SU-DHL-6 (cell line): ENCODE results near the gene TXNRD3.

Experiments used
- EZH2phosphoT487 ChIP-seq: fragments of 200-600 bp; sonication (generic), shearing (Covaris generic); conservative IDR thresholded peaks from 2 replicates; pipeline ENCODE4 v1.6.1; 2018; ENCODE audit warnings: mild to moderate bottlenecking, antibody characterized with exemption, low read length, moderate library complexity, mixed read lengths
- TF ChIP-seq, protein P1 (sequence below): fragments of 200-600 bp; sonication (generic); IDR thresholded peaks from one replicate; pipeline ENCODE4 v1.5.1; 2017; ENCODE audit warnings: antibody characterized with exemption, mild to moderate bottlenecking, low read length, moderate library complexity; ENCODE audit not compliant: insufficient read depth, poor library complexity, severe bottlenecking

DNA sequence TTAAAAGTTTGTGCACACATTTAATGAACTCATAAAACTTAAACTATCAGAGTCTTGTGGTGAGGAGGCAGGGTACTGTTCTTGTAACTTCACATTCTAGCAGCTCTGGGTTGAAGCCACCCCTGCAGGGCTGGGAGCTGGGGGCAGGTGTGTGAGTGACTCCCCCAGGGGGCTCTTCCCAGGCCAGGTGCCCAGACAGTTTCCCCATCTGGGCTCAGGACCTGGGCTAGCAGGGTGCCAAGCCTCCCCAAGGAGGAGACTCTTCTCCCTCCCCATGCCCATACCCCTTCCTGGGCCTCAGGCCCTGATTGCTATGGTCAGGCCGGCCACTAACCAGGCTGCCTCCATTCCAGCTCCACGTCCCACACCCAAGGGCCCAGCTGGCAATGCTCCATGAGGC is 27.1 kb upstream of the TXNRD3 start:
- TF ChIP-seq, protein P1, sequence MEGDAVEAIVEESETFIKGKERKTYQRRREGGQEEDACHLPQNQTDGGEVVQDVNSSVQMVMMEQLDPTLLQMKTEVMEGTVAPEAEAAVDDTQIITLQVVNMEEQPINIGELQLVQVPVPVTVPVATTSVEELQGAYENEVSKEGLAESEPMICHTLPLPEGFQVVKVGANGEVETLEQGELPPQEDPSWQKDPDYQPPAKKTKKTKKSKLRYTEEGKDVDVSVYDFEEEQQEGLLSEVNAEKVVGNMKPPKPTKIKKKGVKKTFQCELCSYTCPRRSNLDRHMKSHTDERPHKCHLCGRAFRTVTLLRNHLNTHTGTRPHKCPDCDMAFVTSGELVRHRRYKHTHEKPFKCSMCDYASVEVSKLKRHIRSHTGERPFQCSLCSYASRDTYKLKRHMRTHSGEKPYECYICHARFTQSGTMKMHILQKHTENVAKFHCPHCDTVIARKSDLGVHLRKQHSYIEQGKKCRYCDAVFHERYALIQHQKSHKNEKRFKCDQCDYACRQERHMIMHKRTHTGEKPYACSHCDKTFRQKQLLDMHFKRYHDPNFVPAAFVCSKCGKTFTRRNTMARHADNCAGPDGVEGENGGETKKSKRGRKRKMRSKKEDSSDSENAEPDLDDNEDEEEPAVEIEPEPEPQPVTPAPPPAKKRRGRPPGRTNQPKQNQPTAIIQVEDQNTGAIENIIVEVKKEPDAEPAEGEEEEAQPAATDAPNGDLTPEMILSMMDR, result no peak
- no peak for TF ChIP-seq EZH2phosphoT487
